Pancreas (tissue), 10 donors: ENCODE data around the gene HOXB1. TPM values are rescaled to one million over a fixed set of nuclear protein-coding genes. Genes with fewer than 3 reads are reported as not detected.

ENCODE experiments used
- ATAC-seq, 4 donors: fragments of 200-7000 bp; cut with Tn5 transposase; one replicate each; pipeline versions ENCODE4 v1.8.0 to v1.9.1; 2020; ENCODE audit warnings: mild to moderate bottlenecking in 4 of 4, moderate library complexity in 4 of 4
- DNase-seq, 6 donors: peaks; one replicate each; pipeline ENCODE4 v3.0.0-alpha.2; 2020
- FAIRE-seq: peaks from 2 replicates; lab custom pipeline; 2012; peaks lifted over from hg19 to GRCh38; lab: Jason Lieb, UNC
- H3K27ac ChIP-seq, 4 donors: fragments of 200-600 bp; sonication (generic); 1 replicate in 3 of 4; 2 replicates in 1 of 4; pipeline versions ENCODE4 v1.5.0 to v1.8.0; 2020
- H3K27me3 ChIP-seq, 4 donors: fragments of 200-600 bp; one replicate each; pipeline ENCODE4 v1.8.0; 2021
- H3K36me3 ChIP-seq, 3 donors: fragments of 200-600 bp; sonication (generic) in 1 of 3; one replicate each; pipeline versions ENCODE4 v1.5.0 to v1.8.0; 2020 to 2021
- H3K4me1 ChIP-seq, 3 donors: fragments of 200-600 bp; one replicate each; pipeline ENCODE4 v1.8.0; 2021
- H3K4me3 ChIP-seq, 4 donors: fragments of 200-600 bp; sonication (generic) in 2 of 4; one replicate each; pipeline versions ENCODE4 v1.5.0 to v1.8.0; 2020 to 2021
- H3K9me3 ChIP-seq, 4 donors: fragments of 200-600 bp; one replicate each; pipeline ENCODE4 v1.8.0; 2021
- CTCF ChIP-seq, 4 donors: fragments of 200-600 bp; sonication (generic) in 3 of 4; IDR thresholded peaks; one replicate each; pipeline versions ENCODE4 v1.5.0 to v1.8.0; 2021; ENCODE audit warnings: antibody characterized with exemption in 4 of 4
- WGBS, 2 donors: extraction: QIAGEN DNeasy Blood & Tissue Kit; methylation state at CpG; one replicate each; pipeline ENCODE4 v1.1.7; 2013; 5-methylcytosine and 5-hydroxymethylcytosine counted together
- intact Hi-C, 3 donors: fragments of 100-400 bp; cut with DNase I; formaldehyde crosslinking; loops; one replicate each; pipeline versions ENCODE4 v1.11.1 to v1.14.2; 2022
- polyA plus RNA-seq, 2 donors: library from polyadenylated mRNA; stranded (reverse); fragments of 200-250 nt; gene quantifications; one replicate each; pipeline ENCODE4 v1.2.3, GENCODE V29; 2013
- total RNA-seq, 6 donors: library from RNA; stranded (reverse); fragmentation: NEBNext Ultra II Directional in 4 of 6; extraction: Animal tissue kit (Norgen Biotek cat#: 25700) in 4 of 6; gene quantifications; one replicate each; pipeline versions ENCODE4 v1.2.1 to v1.2.4, GENCODE V29; 2021 to 2023
- donor health status: healthy with polysubstance abuse.
- donor health status: DM: no; HTN: no; CAD: no; lungs with moderate emphysema.
- donor health status: DM: no; HTN: no; CAD: no.
- donor health status: control.
- donor health status: control.
- donor health status: Bipolar disorder and iron deficiency.
- donor health status: DM: yes; HTN: yes; CAD: no.
- donor health status: DM: no; HTN: no; CAD: no.
- donor health status: DM: no; HTN: no; CAD: no.
- donor health status: DM: yes; HTN: yes; CAD: no.

Gene HOXB1
- total and polyA plus RNA-seq, 8 donors = not detected

GRCh38 chr17:48575066-48575582 lies 44.3 kb upstream of the HOXB1 start:
- intact Hi-C loops = no loop called here
- Histone ChIP-seq H3K4me1 (no peaks in the 10 kb centered on the region), H3K27ac (no peak overlapping the region), H3K27me3 (peaks cover 0 to 54% (median 4%) of the 10 kb centered on the region in 4 donors), H3K36me3 (no peaks in the 10 kb centered on the region), H3K9me3 (no peaks in the 10 kb centered on the region), H3K4me3 (no peak overlapping the region)
- FAIRE-seq (no peak), DNase-seq (no peak), ATAC-seq (no peak)
- WGBS, 2 donors = 11% methylated on average over 7 of the region's 7 CpGs
- TF ChIP-seq CTCF (IDR thresholded peaks at IDR 0.05) = no peak

- DNase-seq = no peak
- whole genome bisulfite sequencing, 2 donors = 15% methylated on average over 8 of the region's 8 CpGs
- no peak for FAIRE-seq
- Histone ChIP-seq H3K27ac (no peak overlapping the region), H3K9me3 (no peaks in the 10 kb centered on the region), H3K36me3 (no peaks in the 10 kb centered on the region), H3K4me3 (no peak overlapping the region), H3K27me3 (peaks cover 0 to 52% (median 3%) of the 10 kb centered on the region in 4 donors), H3K4me1 (no peaks in the 10 kb centered on the region)
- TF ChIP-seq CTCF (IDR thresholded peaks at IDR 0.05) = no peak
- no peak for ATAC-seq
- intact Hi-C loops = no loop called here
Observed at GRCh38 chr17:48574505-48575065, 43.8 kb upstream of the HOXB1 start.

- ATAC-seq (no peak), DNase-seq (no peak), FAIRE-seq (no peak)
- Histone ChIP-seq H3K4me1 (no peaks in the 10 kb centered on the region), H3K27me3 (peaks cover 0 to 44% (median 2%) of the 10 kb centered on the region in 4 donors), H3K9me3 (no peaks in the 10 kb centered on the region), H3K27ac (no peak overlapping the region), H3K36me3 (no peaks in the 10 kb centered on the region), H3K4me3 (no peak overlapping the region)
- no peak for TF ChIP-seq CTCF (IDR thresholded peaks at IDR 0.05)
- WGBS, 2 donors = 70 to 88% methylated on average over 1 of the region's 1 CpG
- intact Hi-C loops = no loop called here
Observed at GRCh38 chr17:48571826-48572417, 41.1 kb upstream of the HOXB1 start.

- H3K27ac ChIP-seq = peak overlapping the region in 2 of 4 donors; percentile 13 to 19
- ATAC-seq (no peak), FAIRE-seq (no peak), DNase-seq (no peak)
- H3K9me3 ChIP-seq = no peaks in the 10 kb centered on the region
- H3K4me1 ChIP-seq = no peaks in the 10 kb centered on the region
- H3K27me3 ChIP-seq = peaks cover 0 to 40% (median 2%) of the 10 kb centered on the region in 4 donors
- 14 to 17% methylated on average over 26 of the region's 26 CpGs for WGBS, 2 donors
- no peaks in the 10 kb centered on the region for H3K36me3 ChIP-seq
- intact Hi-C loops = no loop called here
- TF ChIP-seq CTCF (IDR thresholded peaks at IDR 0.05) = no peak
- H3K4me3 ChIP-seq = peak overlapping the region in 1 of 4 donors; percentile 5
Observed at GRCh38 chr17:48571024-48571818, 40.4 kb upstream of the HOXB1 start.
